HG02852 (cell line): ENCODE data around the gene ZNF79.
A peak's percentile ranks its signal among the peaks of the same experiment; 100 is the strongest.

ENCODE experiments used
- ATAC-seq: cut with Tn5 transposase; IDR thresholded peaks from one replicate; pipeline ENCODE4 v1.9.1; 2021; ENCODE audit warnings: mild to moderate bottlenecking, moderate library complexity; ENCODE audit not compliant: unreplicated experiment

The ZNF79 gene

GRCh38 chr9:127423476-127423933, 677 bp upstream of the ZNF79 start:
- no peak for ATAC-seq

- peak; percentile 6 for ATAC-seq
Observed at GRCh38 chr9:127424676-127424999, 456 bp downstream of the ZNF79 start.

GRCh38 chr9:127426756-127427155, 2.6 kb downstream of the ZNF79 start:
- ATAC-seq: no peak

GRCh38 chr9:127428348-127428747, 4.2 kb downstream of the ZNF79 start:
- no peak for ATAC-seq

GRCh38 chr9:127430415-127430814, 6.2 kb downstream of the ZNF79 start:
- ATAC-seq: no peak

GRCh38 chr9:127437497-127438264, 13.5 kb downstream of the ZNF79 start:
- ATAC-seq: no peak

GRCh38 chr9:127438394-127438793, 14.2 kb downstream of the ZNF79 start:
- no peak for ATAC-seq

- ATAC-seq: no peak
Observed at GRCh38 chr9:127444283-127444920, 20.2 kb downstream of the ZNF79 start.

- ATAC-seq: no peak
Observed at GRCh38 chr9:127444921-127445850, 21.0 kb downstream of the ZNF79 start.

GRCh38 chr9:127445851-127446712, 21.9 kb downstream of the ZNF79 start:
- no peak for ATAC-seq

- ATAC-seq: no peak
Observed at GRCh38 chr9:127446713-127447415, 22.7 kb downstream of the ZNF79 start.

GRCh38 chr9:127447416-127448111, 23.4 kb downstream of the ZNF79 start:
- ATAC-seq: no peak

GRCh38 chr9:127448112-127448805, 24.1 kb downstream of the ZNF79 start:
- ATAC-seq: no peak

- no peak for ATAC-seq
Observed at GRCh38 chr9:127449332-127449966, 25.3 kb downstream of the ZNF79 start.

GRCh38 chr9:127450243-127450760, 26.1 kb downstream of the ZNF79 start:
- no peak for ATAC-seq

- ATAC-seq: peak; percentile 69
Observed at GRCh38 chr9:127450830-127451607, 26.8 kb downstream of the ZNF79 start, which contains the start of the genes LRSAM1 and RPL12. Gene LRSAM1, plus strand, starts transcription at chr9:127451510. Its CDS starts 3,018 bp downstream, at chr9:127454528. Gene RPL12, minus strand, starts transcription at chr9:127451406. Its CDS starts 89 bp downstream, at chr9:127451317.

GRCh38 chr9:127451608-127451857, 27.4 kb downstream of the ZNF79 start:
- peak; percentile 13 for ATAC-seq
